Measurements from ENCODE around the gene CAPZB.
"Not testable (repeated sequence)": the region's sequence is repeated elsewhere in the genome, so short reads cannot be mapped to it uniquely, and the experiment has no call there.

The CAPZB gene

GRCh38 chr1:19310061-19310460, 175.3 kb downstream of the CAPZB start:
- DNase-seq (ENCODE audit: low read depth): peak; percentile 22

- DNase-seq (ENCODE audit: low read depth): peak; percentile 45
Observed at GRCh38 chr1:19309123-19309813, 176.1 kb downstream of the CAPZB start.

GRCh38 chr1:19308509-19308907, 176.8 kb downstream of the CAPZB start:
- DNase-seq (ENCODE audit: low read depth): no peak

DNA sequence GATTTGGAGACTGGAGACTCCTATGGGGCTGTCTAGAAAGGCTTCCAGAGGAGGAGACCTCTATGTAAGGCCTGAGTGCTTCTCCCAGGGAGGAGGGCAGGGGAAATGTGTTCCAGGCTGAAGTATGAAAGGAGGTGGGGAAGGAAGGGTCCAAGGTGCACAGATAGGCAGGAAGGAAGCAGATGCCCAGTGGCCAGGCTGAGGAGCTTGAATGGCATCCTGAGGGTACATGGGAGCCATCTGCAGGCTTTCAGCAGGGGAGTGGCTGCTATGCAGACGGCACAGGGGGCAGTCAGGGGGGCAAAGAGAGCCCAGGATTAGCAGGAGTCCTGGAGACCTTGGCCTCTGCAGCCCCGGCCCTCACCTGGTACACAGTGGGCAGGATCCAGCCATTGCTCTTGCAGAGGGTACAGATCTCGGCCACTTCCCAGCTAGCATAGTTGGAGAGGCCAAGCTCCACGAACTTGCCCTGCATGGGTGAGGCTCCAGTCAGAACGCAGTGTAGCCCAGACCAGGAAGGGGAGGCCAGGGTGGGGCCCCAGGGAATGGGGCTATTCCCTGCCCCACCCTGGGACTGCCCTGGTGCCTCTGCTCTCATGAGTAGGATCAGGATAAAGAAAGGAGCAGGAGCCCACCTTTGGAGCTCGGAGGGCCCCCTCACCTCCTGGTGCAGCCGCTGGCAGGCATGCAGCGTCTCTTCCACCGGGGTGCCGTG, 177.4 kb downstream of the CAPZB start:
- no peak for DNase-seq (ENCODE audit: low read depth)

- DNase-seq (ENCODE audit: low read depth): no peak
Observed at GRCh38 chr1:19306941-19307340, 178.4 kb downstream of the CAPZB start.

DNA sequence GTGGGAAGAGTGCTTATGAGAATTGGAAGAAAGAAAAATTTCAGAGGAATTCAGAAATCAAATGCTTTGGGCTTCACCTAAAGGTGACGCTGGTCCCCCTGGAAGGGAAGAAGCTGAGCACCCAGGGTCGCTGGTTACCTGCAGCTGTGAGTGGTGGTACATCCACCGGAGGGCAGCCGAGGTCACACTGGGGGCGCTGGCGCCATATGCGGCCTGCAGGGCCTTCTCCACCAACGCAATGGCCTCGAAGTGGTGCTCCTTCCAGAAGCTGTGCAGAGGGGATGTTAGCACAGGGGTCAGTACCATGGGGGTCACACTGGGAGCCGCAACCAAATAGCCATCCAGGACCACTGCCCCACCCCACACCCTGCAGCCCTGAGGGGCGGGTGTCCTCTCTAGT, 179.5 kb downstream of the CAPZB start:
- no peak for DNase-seq (ENCODE audit: low read depth)

- not testable (repeated sequence) for DNase-seq (ENCODE audit: low read depth)
Observed at GRCh38 chr1:19304081-19304480, 181.3 kb downstream of the CAPZB start.

- no peak for DNase-seq (ENCODE audit: low read depth)
Observed at GRCh38 chr1:19300211-19300610, 185.1 kb downstream of the CAPZB start.

GRCh38 chr1:19294638-19295037, 190.7 kb downstream of the CAPZB start:
- DNase-seq (ENCODE audit: low read depth): no peak

- DNase-seq (ENCODE audit: low read depth): no peak
Observed at GRCh38 chr1:19289244-19289643, 196.1 kb downstream of the CAPZB start.

All from GM04503 (cell line).